Measurements from ENCODE around the gene LILRA2.
"Not testable (repeated sequence)": the region's sequence is repeated elsewhere in the genome, so short reads cannot be mapped to it uniquely, and the experiment has no call there.

LILRA2 gene

GRCh38 chr19:54573330-54573872 is at the start of gene LILRA2:
Gene LILRA2, plus strand, starts transcription at chr19:54573790. Its CDS starts 89 bp downstream, at chr19:54573879.
- no peak for DNase-seq (ENCODE audit: low read depth in 4 of 4, low spot score in 1 of 4)

DNA sequence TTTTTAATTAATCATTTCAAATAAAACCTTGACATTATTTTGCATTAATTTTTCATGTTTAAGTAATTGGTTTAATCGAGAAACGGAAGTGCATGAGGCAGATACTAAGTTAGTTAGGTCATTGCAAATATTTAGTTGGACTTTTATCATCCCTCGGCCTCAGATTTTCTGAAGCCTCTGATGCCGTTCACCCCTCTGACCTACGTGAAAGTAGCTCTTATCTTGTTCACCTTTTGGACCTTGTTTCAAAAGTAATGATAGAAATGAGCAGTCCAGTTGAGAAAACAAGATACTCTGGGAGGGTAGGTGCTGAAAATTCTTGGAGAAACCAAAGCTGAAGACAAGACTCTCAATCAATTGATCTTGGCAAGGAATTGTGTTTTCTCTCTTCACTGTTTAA is 48.0 kb upstream of the LILRA2 start:
- DNase-seq (ENCODE audit: low read depth in 4 of 4, low spot score in 1 of 4), result no peak

- DNase-seq (ENCODE audit: low read depth in 4 of 4, low spot score in 1 of 4), result no peak
Observed at GRCh38 chr19:54526972-54527371, 46.6 kb upstream of the LILRA2 start.

- DNase-seq (ENCODE audit: low read depth in 4 of 4, low spot score in 1 of 4), result no peak
Observed at GRCh38 chr19:54530866-54531265, 42.7 kb upstream of the LILRA2 start.

DNA sequence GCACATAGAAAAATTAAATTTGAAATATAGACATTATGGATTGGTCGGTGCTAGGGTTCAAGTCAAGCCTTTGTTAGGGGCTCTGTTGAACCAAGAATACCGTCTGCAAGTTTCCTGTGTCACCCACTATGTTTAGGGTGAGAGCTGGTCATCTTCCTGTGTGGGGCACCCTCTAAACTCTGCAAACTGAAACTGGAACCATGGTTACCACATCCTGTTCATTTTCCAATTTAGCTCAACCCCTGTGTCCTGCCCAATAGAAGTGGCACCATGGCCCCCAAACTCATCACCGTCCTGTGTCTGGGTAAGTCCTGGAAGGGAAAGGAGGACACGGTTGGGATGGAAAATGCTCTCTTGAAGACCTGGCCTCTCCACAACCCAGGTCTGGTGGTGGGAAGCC is 41.1 kb upstream of the LILRA2 start:
- no peak for DNase-seq (ENCODE audit: low read depth in 4 of 4, low spot score in 1 of 4)

GRCh38 chr19:54533476-54533875 is 40.1 kb upstream of the LILRA2 start:
- no peak for DNase-seq (ENCODE audit: low read depth in 4 of 4, low spot score in 1 of 4)

DNA sequence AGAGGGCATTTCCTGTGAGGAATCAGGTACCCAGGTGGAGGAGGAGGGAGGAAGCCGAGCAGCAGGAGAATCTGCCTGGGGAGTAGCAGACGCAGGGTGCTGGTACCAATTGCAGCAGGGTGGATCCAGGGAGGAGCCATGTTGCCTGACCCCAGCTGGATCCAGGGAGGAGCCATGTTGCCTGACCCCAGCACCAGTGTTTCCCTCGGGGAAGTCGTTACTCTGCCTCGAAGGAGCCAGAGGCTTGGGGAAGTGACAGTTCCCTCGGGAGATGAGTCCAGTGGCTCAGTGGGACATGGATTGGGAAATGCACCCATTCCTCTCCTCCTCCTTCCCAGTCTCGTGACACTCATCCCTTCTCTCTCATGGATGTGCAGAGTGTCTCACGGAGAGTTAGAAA is 39.4 kb upstream of the LILRA2 start:
- DNase-seq (ENCODE audit: low read depth in 4 of 4, low spot score in 1 of 4), result no peak

DNA sequence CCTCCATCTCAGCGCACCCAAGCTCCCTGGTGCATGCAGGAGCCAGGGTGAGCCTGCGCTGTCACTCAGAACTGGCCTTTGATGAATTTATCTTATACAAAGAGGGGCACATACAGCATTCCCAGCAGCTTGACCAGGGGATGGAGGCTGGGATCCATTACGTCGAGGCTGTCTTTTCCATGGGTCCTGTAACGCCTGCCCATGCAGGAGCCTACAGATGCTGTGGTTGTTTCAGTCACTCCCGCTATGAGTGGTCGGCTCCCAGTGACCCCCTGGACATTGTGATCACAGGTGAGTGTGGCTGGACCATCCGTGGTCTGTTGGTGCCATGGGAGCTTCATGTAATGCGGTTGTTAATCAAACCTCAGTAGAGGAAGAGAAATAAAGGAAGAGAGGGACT is 38.0 kb upstream of the LILRA2 start:
- DNase-seq (ENCODE audit: low read depth in 4 of 4, low spot score in 1 of 4), result no peak

DNA sequence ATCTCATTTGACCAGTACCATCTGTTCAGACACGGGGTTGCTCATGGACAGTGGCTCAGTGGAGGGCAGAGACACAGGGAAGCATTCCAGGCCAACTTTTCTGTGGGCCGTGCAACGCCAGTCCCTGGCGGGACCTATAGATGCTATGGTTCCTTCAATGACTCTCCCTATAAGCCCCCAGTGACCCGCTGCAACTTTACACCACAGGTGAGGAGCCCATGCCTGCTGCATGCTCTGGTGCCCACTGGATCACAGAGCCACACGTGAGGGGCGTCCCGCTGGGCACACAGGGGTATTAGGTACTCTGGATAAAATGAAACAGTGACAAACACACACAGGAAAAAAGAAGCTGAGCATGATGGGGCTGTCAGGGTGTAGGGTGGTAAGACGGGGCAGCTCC is 36.6 kb upstream of the LILRA2 start:
- DNase-seq (ENCODE audit: low read depth in 4 of 4, low spot score in 1 of 4), result no peak

DNA sequence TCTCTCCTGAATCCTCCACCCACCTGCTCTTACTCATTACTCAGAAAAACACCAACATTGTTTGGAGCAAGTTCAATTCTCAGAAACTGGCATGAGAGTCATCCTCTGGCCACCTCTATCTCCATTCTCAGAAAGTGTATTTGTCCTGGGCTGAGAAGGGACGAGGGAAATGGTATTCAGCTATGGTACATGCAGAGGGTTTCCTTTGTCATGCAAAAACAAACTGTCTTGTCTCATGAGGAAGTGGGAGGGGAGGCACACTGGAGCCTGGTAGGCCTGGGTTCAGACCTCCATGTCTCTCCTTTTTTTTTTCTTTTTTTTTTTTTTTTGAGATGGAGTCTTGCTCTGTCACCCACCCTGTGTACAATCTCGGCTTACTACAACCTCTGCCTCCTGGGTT is 31.9 kb upstream of the LILRA2 start:
- DNase-seq (ENCODE audit: low read depth in 4 of 4, low spot score in 1 of 4), result no peak

- no peak for DNase-seq (ENCODE audit: low read depth in 4 of 4, low spot score in 1 of 4)
Observed at GRCh38 chr19:54548806-54549205, 24.8 kb upstream of the LILRA2 start.

DNA sequence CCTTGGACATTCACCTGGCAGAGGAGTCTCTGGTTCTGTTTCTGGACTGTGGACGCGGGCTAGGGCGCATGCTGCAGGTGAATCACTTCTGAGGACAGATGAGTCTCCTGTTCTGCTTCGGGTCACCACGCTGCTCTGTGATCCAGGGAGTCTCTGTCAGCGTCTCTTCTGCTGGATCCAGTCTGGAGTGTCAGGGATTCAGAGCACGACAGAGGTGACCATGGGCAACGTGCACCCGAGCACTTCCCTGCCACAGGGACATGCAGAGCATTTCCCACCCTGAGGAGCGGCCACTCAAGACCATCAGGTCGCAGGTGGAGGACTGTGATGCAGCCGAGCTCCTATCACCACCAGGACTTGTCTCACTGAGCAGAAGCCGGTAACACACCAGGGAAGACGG is 24.4 kb upstream of the LILRA2 start:
- no peak for DNase-seq (ENCODE audit: low read depth in 4 of 4, low spot score in 1 of 4)

- no peak for DNase-seq (ENCODE audit: low read depth in 4 of 4, low spot score in 1 of 4)
Observed at GRCh38 chr19:54551293-54551692, 22.3 kb upstream of the LILRA2 start.

DNA sequence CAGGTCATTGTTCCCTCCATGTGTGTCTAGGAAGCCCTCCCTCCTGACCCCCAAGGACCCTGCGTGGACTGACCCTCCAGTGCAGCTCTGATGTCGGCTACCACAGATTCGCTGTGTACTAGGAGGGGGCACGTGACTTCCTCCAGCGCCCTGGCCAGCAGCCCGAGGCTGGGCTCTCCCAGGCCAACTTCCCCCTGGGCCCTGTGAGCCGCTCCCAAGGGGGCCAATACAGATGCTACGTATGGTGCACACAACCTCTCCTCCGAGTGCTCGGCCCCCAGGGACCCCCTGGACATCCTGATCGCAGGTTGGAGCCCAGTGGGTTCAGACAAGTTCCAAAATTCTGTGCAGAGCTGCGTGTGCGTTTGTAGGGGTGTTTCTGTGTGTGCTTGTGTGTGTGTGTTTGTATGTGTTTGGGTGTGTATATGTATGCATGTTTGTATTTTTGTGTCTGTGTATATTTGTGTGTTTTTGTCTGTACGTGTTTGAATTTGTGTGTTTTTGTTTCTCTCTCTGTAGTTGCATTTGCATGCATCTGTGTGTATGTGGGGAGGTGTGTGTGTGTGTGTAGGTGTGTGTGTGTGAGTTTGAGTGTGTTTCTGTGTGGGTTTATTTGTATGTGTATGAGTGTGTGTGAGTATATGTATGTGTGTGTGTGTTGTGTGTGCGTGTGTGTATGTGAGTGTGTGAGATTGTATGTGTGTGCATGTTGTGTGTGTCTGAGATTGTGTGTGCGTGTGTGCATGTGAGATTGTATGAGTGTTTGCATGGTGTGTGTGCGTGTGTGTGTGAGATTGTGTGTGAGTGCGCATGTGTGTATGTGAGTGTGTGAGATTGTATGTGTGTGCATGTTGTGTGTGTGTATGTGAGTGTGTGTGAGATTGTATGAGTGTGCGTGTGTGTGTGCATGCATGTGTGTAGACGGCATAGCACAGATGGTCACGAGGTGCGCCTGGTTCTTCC is 21.4 kb upstream of the LILRA2 start:
- DNase-seq (ENCODE audit: low read depth in 4 of 4, low spot score in 1 of 4), result no peak

DNA sequence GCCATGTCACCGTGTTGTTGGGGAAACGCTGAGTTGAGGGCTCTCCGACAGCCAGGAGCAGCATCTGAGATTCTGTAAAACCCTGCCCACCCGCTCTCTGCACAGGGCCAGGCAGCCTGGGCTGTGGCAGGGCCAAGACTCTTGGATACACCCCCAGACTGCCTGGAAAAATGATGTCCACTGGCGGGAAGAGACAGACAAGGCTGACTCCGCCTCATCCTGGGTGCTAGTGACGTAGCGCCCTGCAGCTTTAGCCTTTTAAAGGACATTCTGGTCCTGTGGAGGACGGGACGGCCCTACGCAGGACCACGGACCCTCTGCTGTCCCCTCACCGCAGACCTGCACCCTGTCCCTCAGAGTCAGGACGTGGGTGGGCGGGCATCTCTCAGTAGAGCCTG is 20.7 kb upstream of the LILRA2 start:
- DNase-seq (ENCODE audit: low read depth in 4 of 4, low spot score in 1 of 4), result no peak

GRCh38 chr19:54554006-54554405 is 19.6 kb upstream of the LILRA2 start:
- no peak for DNase-seq (ENCODE audit: low read depth in 4 of 4, low spot score in 1 of 4)

DNA sequence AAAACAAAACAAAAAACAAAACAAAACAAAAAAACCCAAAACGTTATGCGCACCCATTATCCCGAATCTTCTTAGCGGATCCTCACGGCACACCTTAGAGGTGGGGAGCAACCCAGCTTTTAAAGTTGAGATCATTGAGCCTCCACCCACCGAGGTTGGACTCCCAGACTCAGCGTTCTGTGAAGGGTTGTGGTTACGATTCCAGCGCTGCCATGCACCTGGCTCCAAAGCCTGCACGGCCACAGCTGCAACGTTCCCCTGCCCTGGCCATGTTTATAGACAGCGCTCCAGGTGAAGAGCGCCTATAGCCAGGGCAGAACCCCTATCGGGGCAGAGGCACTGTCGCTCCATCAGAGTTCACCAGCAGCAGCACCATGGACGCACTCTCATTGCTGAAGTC is 18.7 kb upstream of the LILRA2 start:
- DNase-seq (ENCODE audit: low read depth in 4 of 4, low spot score in 1 of 4), result no peak

DNA sequence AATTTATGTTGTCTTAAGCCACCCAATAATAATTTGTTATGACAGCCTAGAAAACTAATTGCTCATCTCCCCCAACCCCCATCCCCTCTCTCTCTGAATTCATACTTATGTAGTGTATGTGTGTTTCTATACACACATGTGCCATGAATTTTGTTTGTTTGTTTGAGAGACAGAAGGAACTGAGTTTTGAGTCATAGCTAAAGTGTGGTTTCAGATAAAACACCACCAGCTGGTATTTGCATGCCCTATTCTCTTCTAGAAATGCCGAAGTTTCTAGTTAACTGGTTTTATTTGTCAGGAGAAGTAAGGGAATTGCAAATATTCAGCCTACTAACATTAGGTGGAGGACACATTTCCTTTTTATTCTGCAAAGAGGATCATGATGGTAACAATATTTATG is 17.4 kb upstream of the LILRA2 start:
- no peak for DNase-seq (ENCODE audit: low read depth in 4 of 4, low spot score in 1 of 4)

DNA sequence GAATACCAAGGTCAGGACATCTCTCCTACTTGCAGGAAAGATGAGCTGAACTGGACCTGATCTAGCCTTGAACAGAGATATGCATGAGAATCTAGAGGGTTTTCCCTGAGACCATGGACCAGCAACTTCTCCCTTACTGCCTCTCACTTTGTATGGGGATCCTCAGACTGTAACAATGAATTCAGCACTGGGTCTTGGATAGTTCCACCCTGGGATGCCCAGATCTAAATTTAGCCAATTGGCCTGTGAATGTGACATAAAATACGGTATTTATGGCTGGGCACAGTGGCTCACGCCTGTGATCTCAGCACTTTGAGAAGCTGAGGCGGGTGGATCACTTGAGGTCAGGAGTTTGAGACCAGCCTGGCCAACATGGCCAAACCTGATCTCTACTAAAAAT is 15.3 kb upstream of the LILRA2 start:
- no peak for DNase-seq (ENCODE audit: low read depth in 4 of 4, low spot score in 1 of 4)

GRCh38 chr19:54560881-54561385 is 12.7 kb upstream of the LILRA2 start:
- no peak for DNase-seq (ENCODE audit: low read depth in 4 of 4, low spot score in 1 of 4)

DNA sequence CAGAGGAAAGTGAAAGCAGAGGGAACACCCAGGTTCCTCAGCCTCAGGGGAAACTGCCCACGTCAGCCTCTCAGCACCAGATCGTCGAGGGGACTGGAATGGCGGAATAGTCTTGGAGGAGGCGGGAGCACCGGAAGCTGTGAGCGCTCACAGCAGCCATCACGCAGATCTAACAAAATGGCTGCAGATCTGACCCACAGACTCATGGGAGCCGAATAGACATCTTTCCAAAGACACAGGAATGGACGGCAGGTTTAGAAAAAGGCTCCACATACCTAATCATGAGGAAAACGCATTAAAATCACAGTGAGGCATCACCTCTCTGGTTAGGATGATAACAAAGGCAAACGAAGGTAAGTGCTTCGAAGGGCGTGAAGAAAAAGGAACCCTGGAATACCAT is 11.8 kb upstream of the LILRA2 start:
- DNase-seq (ENCODE audit: low read depth in 4 of 4, low spot score in 1 of 4), result no peak

- not testable (repeated sequence) for DNase-seq (ENCODE audit: low read depth in 4 of 4, low spot score in 1 of 4)
Observed at GRCh38 chr19:54563206-54563605, 10.4 kb upstream of the LILRA2 start.

DNA sequence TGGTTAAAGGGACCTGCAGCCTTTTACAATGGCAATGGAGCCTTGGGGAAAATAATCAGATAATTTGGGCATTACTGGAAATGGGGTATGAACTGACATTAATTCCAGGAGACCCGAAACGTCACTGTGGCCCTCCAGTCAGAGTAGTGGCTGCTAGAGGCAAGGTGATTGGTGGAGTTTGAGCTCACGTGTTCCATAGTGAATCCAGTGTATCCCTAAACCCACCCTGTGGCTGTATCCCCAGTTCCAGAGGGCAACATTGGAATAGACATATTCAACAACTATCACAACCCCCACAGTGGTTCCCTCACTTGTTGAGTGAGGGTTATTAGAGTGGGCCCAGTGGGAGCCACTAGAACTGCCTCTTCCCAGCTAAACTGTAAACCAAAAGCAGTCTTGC is 3.3 kb upstream of the LILRA2 start:
- no peak for DNase-seq (ENCODE audit: low read depth in 4 of 4, low spot score in 1 of 4)
